Loucy (cell line): ENCODE measurements around the gene SLC16A6.
"Not testable (repeated sequence)": the region's sequence is repeated elsewhere in the genome, so short reads cannot be mapped to it uniquely, and the experiment has no call there.

Experiments used
- CTCF ChIP-seq: fragments of 200-600 bp; sonication (generic); conservative IDR thresholded peaks from 2 replicates; pipeline ENCODE4 v1.5.1; 2014; ENCODE audit warnings: mild to moderate bottlenecking, antibody characterized with exemption, low read length
- EZH2phosphoT487 ChIP-seq: fragments of 200-600 bp; IDR thresholded peaks from 2 replicates; pipeline ENCODE4 v1.6.1; 2018; ENCODE audit warnings: antibody characterized with exemption, mild to moderate bottlenecking, moderate library complexity, borderline replicate concordance

- TF ChIP-seq CTCF, EZH2phosphoT487: not testable (repeated sequence)
Measured at GRCh38 chr17:68253426-68253825, 37.5 kb downstream of the SLC16A6 start.
